Tibial artery (tissue), 4 donors: Measurements from ENCODE around the gene KCNK3.

Experiments
- DNase-seq, 2 donors: peaks; one replicate each; pipeline ENCODE4 v3.0.0-alpha.2; 2019
- H3K27ac ChIP-seq, 2 donors: fragments of 200-600 bp; sonication (generic) in 1 of 2; 1 replicate in 1 of 2; 2 replicates in 1 of 2; pipeline ENCODE4 v1.5.1; 2018 to 2019; ENCODE audit warnings: mild to moderate bottlenecking in 1 of 2
- H3K27me3 ChIP-seq, 2 donors: fragments of 200-600 bp; sonication (generic) in 1 of 2; one replicate each; pipeline versions ENCODE4 v1.5.1 to v1.6.0; 2016 to 2019
- H3K36me3 ChIP-seq, 3 donors: fragments of 200-600 bp; sonication (generic) in 2 of 3; one replicate each; pipeline ENCODE4 v1.5.1; 2016 to 2019; ENCODE audit warnings: mild to moderate bottlenecking in 2 of 3
- H3K4me1 ChIP-seq, 4 donors: fragments of 200-600 bp; sonication (generic) in 2 of 4; 1 replicate in 3 of 4; 2 replicates in 1 of 4; pipeline ENCODE4 v1.5.1; 2016 to 2019
- H3K4me3 ChIP-seq, 2 donors: fragments of 200-600 bp; sonication (generic) in 1 of 2; 1 replicate in 1 of 2; 2 replicates in 1 of 2; pipeline ENCODE4 v1.5.1; 2018 to 2019; ENCODE audit warnings: mild to moderate bottlenecking in 2 of 2
- H3K9me3 ChIP-seq, 3 donors: fragments of 200-600 bp; sonication (generic) in 1 of 3; one replicate each; pipeline ENCODE4 v1.5.1; 2016 to 2019
- CTCF ChIP-seq, 2 experiments: fragments of 200-600 bp in 1 of 2; fragments of 450-650 bp in 1 of 2; IDR thresholded peaks; one replicate each; pipeline ENCODE4 v1.5.1; 2017 to 2019; ENCODE audit warnings: antibody characterized with exemption in 2 of 2, mild to moderate bottlenecking in 1 of 2, moderate library complexity in 1 of 2
- intact Hi-C: fragments of 100-400 bp; cut with DNase I; formaldehyde crosslinking; loops from one replicate; pipeline ENCODE4 v1.15.0; 2023; ENCODE audit warnings: low total_unique reads

Gene KCNK3

GRCh38 chr2:26752656-26753055 lies 60.1 kb downstream of the KCNK3 start:
- Histone ChIP-seq H3K27ac (no peak overlapping the region), H3K4me1 (peaks cover 0 to 4% (median 3%) of the 10 kb centered on the region in 4 donors), H3K4me3 (no peak overlapping the region), H3K36me3 (no peaks in the 10 kb centered on the region), H3K27me3 (no peaks in the 10 kb centered on the region), H3K9me3 (no peaks in the 10 kb centered on the region)
- TF ChIP-seq CTCF (IDR thresholded peaks at IDR 0.05), result no peak
- intact Hi-C loops, result no loop called here
- no peak for DNase-seq

GRCh38 chr2:26754539-26754938 lies 62.0 kb downstream of the KCNK3 start:
- no peaks in the 10 kb centered on the region for H3K36me3 ChIP-seq
- no peaks in the 10 kb centered on the region for H3K9me3 ChIP-seq
- DNase-seq, result no peak
- H3K27me3 ChIP-seq, result no peaks in the 10 kb centered on the region
- peaks cover 0 to 16% (median 15%) of the 10 kb centered on the region in 4 donors for H3K4me1 ChIP-seq
- H3K4me3 ChIP-seq, result no peak overlapping the region
- no peak overlapping the region for H3K27ac ChIP-seq
- TF ChIP-seq CTCF (IDR thresholded peaks at IDR 0.05), result no peak
- intact Hi-C loops, result no loop called here

- no peak for TF ChIP-seq CTCF (IDR thresholded peaks at IDR 0.05)
- intact Hi-C loops, result no loop called here
- H3K36me3 ChIP-seq, result no peaks in the 10 kb centered on the region
- H3K4me1 ChIP-seq, result peaks cover 0 to 16% (median 15%) of the 10 kb centered on the region in 4 donors
- H3K27me3 ChIP-seq, result no peaks in the 10 kb centered on the region
- no peak for DNase-seq
- H3K9me3 ChIP-seq, result no peaks in the 10 kb centered on the region
- H3K4me3 ChIP-seq, result no peak overlapping the region
- no peak overlapping the region for H3K27ac ChIP-seq
Measured at GRCh38 chr2:26754972-26755670, 62.6 kb downstream of the KCNK3 start.

- H3K4me1 ChIP-seq, result peaks cover 0 to 16% (median 15%) of the 10 kb centered on the region in 4 donors
- no peak overlapping the region for H3K27ac ChIP-seq
- H3K27me3 ChIP-seq, result no peaks in the 10 kb centered on the region
- DNase-seq, result no peak
- TF ChIP-seq CTCF (IDR thresholded peaks at IDR 0.05), result no peak
- no peaks in the 10 kb centered on the region for H3K9me3 ChIP-seq
- no peaks in the 10 kb centered on the region for H3K36me3 ChIP-seq
- no peak overlapping the region for H3K4me3 ChIP-seq
- intact Hi-C loops, result no loop called here
Measured at GRCh38 chr2:26756337-26756736, 63.8 kb downstream of the KCNK3 start.

GRCh38 chr2:26757873-26758789 lies 65.6 kb downstream of the KCNK3 start:
- no peak for TF ChIP-seq CTCF (IDR thresholded peaks at IDR 0.05)
- no peaks in the 10 kb centered on the region for H3K27me3 ChIP-seq
- DNase-seq, result peak in 1 of 2 donors; percentile 54
- H3K4me1 ChIP-seq, result peaks cover 0 to 16% (median 16%) of the 10 kb centered on the region in 4 donors
- H3K27ac ChIP-seq, result peak overlapping the region; percentile 11 to 38
- intact Hi-C loops, result no loop called here
- H3K36me3 ChIP-seq, result no peaks in the 10 kb centered on the region
- H3K9me3 ChIP-seq, result no peaks in the 10 kb centered on the region
- no peak overlapping the region for H3K4me3 ChIP-seq
